Endothelial cell of umbilical vein (primary cell): ENCODE data around the gene PIBF1. TPM values are rescaled to one million over a fixed set of nuclear protein-coding genes. Genes with fewer than 3 reads are reported as not detected.

Experiments used
- BruUV-seq: library from RNA; stranded (reverse); fragments of 400-500 nt; replicated peaks from 2 replicates; lab custom pipeline; 2021; lab: Mats Ljungman, UMichigan
- CTCF ChIA-PET: fragments of 300-600, 350-600 bp; sonication (Branson Sonifier 250); formaldehyde crosslinking; loops from one replicate; lab custom pipeline; 2021; ENCODE audit warnings: antibody characterized with exemption, inconsistent platforms; lab: Charles Lee
- POLR2A ChIA-PET: fragments of 300-600, 350-600 bp; sonication (Branson Sonifier 250); formaldehyde crosslinking; loops from one replicate; lab custom pipeline; 2021; ENCODE audit warnings: antibody characterized with exemption, inconsistent platforms; lab: Charles Lee
- DNase-seq: peaks from one replicate; pipeline ENCODE4 v3.0.0-alpha.2; 2011; ENCODE audit warnings: low read depth, low spot score
- FAIRE-seq: peaks from 2 replicates; lab custom pipeline; 2011; peaks lifted over from hg19 to GRCh38; lab: Jason Lieb, UNC
- H2AFZ ChIP-seq: 2 replicates; pipeline ENCODE4 v1.6.0; 2012; ENCODE audit warnings: low read depth, low read length, control low read depth, inconsistent platforms
- H3K27ac ChIP-seq: 2 replicates; pipeline ENCODE4 v1.5.1; 2011; ENCODE audit warnings: low read depth, mild to moderate bottlenecking, control low read depth, low read length, moderate library complexity; ENCODE audit not compliant: insufficient read depth
- H3K27me3 ChIP-seq, 2 experiments: 2 replicates each; pipeline versions ENCODE4 v1.6.0 to v1.6.1; 2011; ENCODE audit warnings: low read length in 2 of 2, mixed read lengths in 1 of 2; ENCODE audit not compliant: control insufficient read depth in 2 of 2, insufficient read depth in 2 of 2
- H3K36me3 ChIP-seq, 2 experiments: 2 replicates in 1 of 2; 3 replicates in 1 of 2; pipeline ENCODE4 v1.5.1; 2011; ENCODE audit warnings: low read length in 2 of 2, mild to moderate bottlenecking in 1 of 2, moderate library complexity in 1 of 2; ENCODE audit not compliant: control insufficient read depth in 2 of 2, insufficient read depth in 2 of 2; ENCODE audit errors: extremely low read depth in 1 of 2
- H3K4me1 ChIP-seq: 3 replicates; pipeline ENCODE4 v1.5.1; 2011; ENCODE audit warnings: mild to moderate bottlenecking, low read length; ENCODE audit not compliant: control insufficient read depth, insufficient read depth; ENCODE audit errors: extremely low read depth
- H3K4me2 ChIP-seq: 2 replicates; pipeline ENCODE4 v1.6.1; 2011; ENCODE audit warnings: low read length, control low read depth, mixed read lengths; ENCODE audit not compliant: insufficient read depth
- H3K4me3 ChIP-seq, 3 experiments: fragments of 200-600 bp in 1 of 3; sonication (generic), shearing (Covaris generic) in 1 of 3; replicated peaks in 1 of 3; 2 replicates each; pipeline ENCODE4 v1.5.1; 2011 to 2016; ENCODE audit warnings: control low read depth in 3 of 3, low read length in 3 of 3, mild to moderate bottlenecking in 2 of 3, inconsistent platforms in 1 of 3, low read depth in 1 of 3, moderate library complexity in 1 of 3; ENCODE audit not compliant: insufficient read depth in 1 of 3
- H3K79me2 ChIP-seq: 2 replicates; pipeline ENCODE4 v1.6.0; 2012; ENCODE audit warnings: low read length, inconsistent platforms; ENCODE audit not compliant: control insufficient read depth, insufficient read depth
- H3K9ac ChIP-seq: replicated peaks from 2 replicates; pipeline ENCODE3; 2011; ENCODE audit warnings: low read length, control low read depth; ENCODE audit not compliant: insufficient read depth; ENCODE audit errors: extremely low read depth
- H3K9me1 ChIP-seq: replicated peaks from 3 replicates; pipeline ENCODE4 v1.6.0; 2011; ENCODE audit warnings: mild to moderate bottlenecking, low read length; ENCODE audit not compliant: control insufficient read depth, insufficient read depth; ENCODE audit errors: extremely low read depth
- H3K9me3 ChIP-seq: replicated peaks from 2 replicates; pipeline ENCODE4 v1.5.1; 2012; ENCODE audit warnings: low read length, inconsistent platforms; ENCODE audit not compliant: control insufficient read depth, insufficient read depth
- H4K20me1 ChIP-seq: replicated peaks from 2 replicates; pipeline ENCODE3; 2011; ENCODE audit warnings: mild to moderate bottlenecking, low read length; ENCODE audit not compliant: control insufficient read depth, insufficient read depth; ENCODE audit errors: extremely low read depth
- EZH2 ChIP-seq: IDR thresholded peaks from 2 replicates; pipeline ENCODE4 v1.6.1; 2012; ENCODE audit warnings: borderline replicate concordance, low read depth, mild to moderate bottlenecking, moderate library complexity, low read length, inconsistent platforms; ENCODE audit not compliant: severe bottlenecking
- FOS ChIP-seq: IDR thresholded peaks from 2 replicates; pipeline ENCODE4 v1.6.1; 2011; ENCODE audit warnings: mild to moderate bottlenecking, low read length, moderate library complexity, borderline replicate concordance; ENCODE audit not compliant: insufficient read depth
- GATA2 ChIP-seq: IDR thresholded peaks from 2 replicates; pipeline ENCODE4 v1.7.0; 2011; ENCODE audit warnings: low read depth, mild to moderate bottlenecking, moderate library complexity, mixed read lengths, low read length; ENCODE audit not compliant: insufficient read length, insufficient read depth
- JUN ChIP-seq: IDR thresholded peaks from 2 replicates; pipeline ENCODE4 v1.6.1; 2011; ENCODE audit warnings: borderline replicate concordance, low read depth; ENCODE audit not compliant: insufficient read length, insufficient read depth
- MAX ChIP-seq: IDR thresholded peaks from 2 replicates; pipeline ENCODE4 v1.6.1; 2011; ENCODE audit not compliant: insufficient read depth, insufficient read length
- POLR2A ChIP-seq: IDR thresholded peaks from 2 replicates; pipeline ENCODE4 v1.6.1; 2012; ENCODE audit warnings: low read depth, mild to moderate bottlenecking, control low read depth, low read length
- POLR2AphosphoS5 ChIP-seq: IDR thresholded peaks from 2 replicates; pipeline ENCODE4 v1.6.1; 2012; ENCODE audit warnings: low read depth, mild to moderate bottlenecking, control low read depth, low read length, moderate library complexity; ENCODE audit not compliant: insufficient read depth
- dilution Hi-C: fragments of 300-500 bp; cut with MboI; formaldehyde crosslinking; loops from one replicate; pipeline ENCODE4 v1.15.0; 2019; ENCODE audit warnings: low sequenced_read_pairs; ENCODE audit not compliant: extremely low pct_ligation_motif_present
- intact Hi-C: fragments of 100-400 bp; cut with micrococcal nuclease; formaldehyde crosslinking; loops from one replicate; pipeline ENCODE4 v1.10.0; 2022
- polyA plus RNA-seq, 4 experiments: library from polyadenylated mRNA; depleted of rRNA in 3 of 4; stranded (reverse) in 3 of 4; unstranded in 1 of 4; fragments of >200 nt; gene quantifications; 2 replicates each; pipeline versions ENCODE4 v1.2.1 to v1.2.3, GENCODE V29; 2011 to 2012; ENCODE audit warnings: missing spikeins in 1 of 4
- total RNA-seq: library from RNA; stranded (reverse); gene quantifications from 2 replicates; pipeline ENCODE4 v1.2.3, GENCODE V29; 2021

Gene PIBF1
- total and polyA plus RNA-seq, 2 donors (not counting 3 experiments of a cell fraction or from before 2014, with no cell fraction given) = 1.4 to 18.4 TPM

GRCh38 chr13:73058432-73058735, 276.5 kb downstream of the PIBF1 start:
- no peaks in the 10 kb centered on the region for H3K79me2 ChIP-seq
- H4K20me1 ChIP-seq = no peaks in the 10 kb centered on the region
- peak overlapping the region; percentile 86 for H2AFZ ChIP-seq
- no peaks in the 10 kb centered on the region for H3K27me3 ChIP-seq
- H3K9ac ChIP-seq = peak overlapping the region; percentile 48
- ChIA-PET CTCF (interaction anchor here (0.7 to 1.6 kb wide), 5 partner anchors 30 to 626 kb away, joined by 3 to 5 read pairs (median 3); no protein-coding TSS in a partner anchor), POLR2A (interaction anchor here (0.6 kb wide), 2 partner anchors 31 to 140 kb away, joined by 4 to 5 read pairs; no protein-coding TSS in a partner anchor)
- TF ChIP-seq POLR2A = no peak
- no peak for TF ChIP-seq JUN
- TF ChIP-seq FOS = no peak
- TF ChIP-seq POLR2AphosphoS5 = no peak
- TF ChIP-seq EZH2 = no peak
- TF ChIP-seq GATA2 = no peak
- TF ChIP-seq MAX = no peak
- H3K9me3 ChIP-seq = no peaks in the 10 kb centered on the region
- no peaks in the 10 kb centered on the region for H3K9me1 ChIP-seq
- dilution Hi-C loops = no loop called here
- BruUV-seq = no TSS peak
- H3K4me1 ChIP-seq = peaks cover 37% of the 10 kb centered on the region
- DNase-seq (no peak), FAIRE-seq (no peak)
- H3K4me3 ChIP-seq = peak overlapping the region; percentile 18 to 53 (median 42)
- intact Hi-C loops = loop anchor here (1.0 to 5.0 kb wide), 4 partner anchors 32 to 618 kb away; partner anchors contain the start of gene DIS3
- no peak overlapping the region for H3K27ac ChIP-seq
- H3K36me3 ChIP-seq = no peaks in the 10 kb centered on the region
- peak overlapping the region; percentile 79 for H3K4me2 ChIP-seq
